ENCODE measurements around the gene POC5. TPM values are rescaled to one million over a fixed set of nuclear protein-coding genes. Genes with fewer than 3 reads are reported as not detected.

The POC5 gene
- total RNA-seq, 1 experiment from 2014 or later: 9.7 TPM

DNA sequence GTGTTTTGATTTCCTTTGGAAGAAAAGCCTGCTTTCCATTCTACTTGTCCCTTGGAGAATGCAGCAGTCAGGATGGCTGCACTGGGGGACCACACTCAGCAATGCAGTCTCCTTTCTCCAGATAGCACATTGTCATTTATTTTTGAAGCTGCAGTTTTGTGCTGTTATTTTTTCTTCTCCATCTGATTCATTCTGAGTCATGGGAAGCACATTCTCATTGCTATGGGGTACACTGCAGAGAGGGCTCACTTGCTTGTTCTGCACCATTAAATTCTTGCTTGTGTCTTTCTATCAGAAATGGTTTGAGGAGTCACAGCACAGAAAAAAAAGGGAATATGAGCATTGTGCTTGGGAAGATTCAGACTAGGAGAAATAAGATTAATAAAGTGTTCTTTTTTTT lies 39.7 kb upstream of the POC5 start:
- no peaks in the 10 kb centered on the region for H3F3A ChIP-seq (ENCODE audit: low read length, unreplicated experiment)
- POLR2A ChIA-PET (ENCODE audit: unreplicated experiment): no interaction called here
- TF ChIP-seq CTCF (conservative IDR thresholded peaks at IDR 0.05; ENCODE audit: low read depth, low read length) (no peak), EZH2phosphoT487 (IDR thresholded peaks at IDR 0.05; ENCODE audit: borderline replicate concordance, low read length) (no peak), EZH2 (IDR thresholded peaks at IDR 0.05; ENCODE audit: low read length, unreplicated experiment) (no peak)
- intact Hi-C loops (cut with micrococcal nuclease): no loop called here
- ATAC-seq: peak; percentile 27; the same call in 1 of the 2 replicates
- CTCF ChIA-PET: no interaction called here
- no peak overlapping the region for H3K4me2 ChIP-seq (ENCODE audit: low read length)
- no peaks in the 10 kb centered on the region for H3K79me2 ChIP-seq (ENCODE audit: low read length)
- no peak overlapping the region for H2AFZ ChIP-seq (ENCODE audit: low read length)
- peak; percentile 4 for DNase-seq
- H3K27me3 ChIP-seq (ENCODE audit: low read length): peaks cover 37% of the 10 kb centered on the region
- no peaks in the 10 kb centered on the region for H3K36me3 ChIP-seq (ENCODE audit: low read depth, low read length)
- H3K9me3 ChIP-seq (ENCODE audit: low read length): no peaks in the 10 kb centered on the region
- no peak overlapping the region for H3K27ac ChIP-seq (ENCODE audit: low read length)
- no peaks in the 10 kb centered on the region for H3K9me2 ChIP-seq (replicated peaks; ENCODE audit: low read length)
- BruUV-seq (replicated peaks): no TSS peak
- H3K9ac ChIP-seq (ENCODE audit: low read length): no peak overlapping the region
- no peak overlapping the region for H3K4me3 ChIP-seq (ENCODE audit: low read length)
- no peaks in the 10 kb centered on the region for H4K20me1 ChIP-seq (ENCODE audit: low read length)
- H3K4me1 ChIP-seq (ENCODE audit: insufficient read depth, low read length): no peaks in the 10 kb centered on the region

DNA sequence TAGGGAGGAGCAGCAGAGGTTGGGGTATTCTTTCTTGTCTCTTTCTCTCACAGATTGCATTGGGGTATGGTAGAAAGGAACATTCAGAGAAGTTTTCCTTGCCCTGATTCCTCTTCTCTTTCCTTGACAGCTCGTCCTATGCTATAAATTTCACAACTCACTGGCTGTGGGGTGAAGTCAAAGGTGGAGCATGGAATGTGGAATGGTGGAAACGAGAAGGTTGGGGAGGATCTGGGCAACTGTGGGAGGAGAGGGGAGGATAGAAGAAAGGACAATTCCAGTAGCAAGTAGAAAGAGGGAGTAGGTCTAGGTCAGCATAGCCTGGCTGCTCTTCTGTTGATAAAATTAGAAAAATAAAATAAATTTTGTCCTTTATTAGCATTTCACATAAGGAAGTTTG lies 39.0 kb upstream of the POC5 start:
- Histone ChIP-seq H3K36me3 (ENCODE audit: low read depth, low read length) (no peaks in the 10 kb centered on the region), H3K79me2 (ENCODE audit: low read length) (no peaks in the 10 kb centered on the region), H3K9me3 (ENCODE audit: low read length) (no peaks in the 10 kb centered on the region), H3K4me3 (ENCODE audit: low read length) (no peak overlapping the region), H2AFZ (ENCODE audit: low read length) (no peak overlapping the region), H3K27me3 (ENCODE audit: low read length) (peaks cover 43% of the 10 kb centered on the region), H3K9me2 (replicated peaks; ENCODE audit: low read length) (no peaks in the 10 kb centered on the region), H3K4me2 (ENCODE audit: low read length) (no peak overlapping the region), H3K4me1 (ENCODE audit: insufficient read depth, low read length) (no peaks in the 10 kb centered on the region), H4K20me1 (ENCODE audit: low read length) (no peaks in the 10 kb centered on the region), H3K27ac (ENCODE audit: low read length) (no peak overlapping the region), H3K9ac (ENCODE audit: low read length) (no peak overlapping the region), H3F3A (ENCODE audit: low read length, unreplicated experiment) (no peaks in the 10 kb centered on the region)
- POLR2A ChIA-PET (ENCODE audit: unreplicated experiment): no interaction called here
- ATAC-seq: no peak
- no peak for DNase-seq
- CTCF ChIA-PET: no interaction called here
- no peak for TF ChIP-seq EZH2phosphoT487 (IDR thresholded peaks at IDR 0.05; ENCODE audit: borderline replicate concordance, low read length)
- TF ChIP-seq CTCF (conservative IDR thresholded peaks at IDR 0.05; ENCODE audit: low read depth, low read length): no peak
- TF ChIP-seq EZH2 (IDR thresholded peaks at IDR 0.05; ENCODE audit: low read length, unreplicated experiment): no peak
- intact Hi-C loops (cut with micrococcal nuclease): no loop called here
- no TSS peak for BruUV-seq (replicated peaks)

GRCh38 chr5:75753182-75753581 lies 35.9 kb upstream of the POC5 start:
- intact Hi-C loops (cut with micrococcal nuclease): no loop called here
- Histone ChIP-seq H3K4me3 (ENCODE audit: low read length) (no peak overlapping the region), H3K9me2 (replicated peaks; ENCODE audit: low read length) (no peaks in the 10 kb centered on the region), H3K36me3 (ENCODE audit: low read depth, low read length) (no peaks in the 10 kb centered on the region), H3K79me2 (ENCODE audit: low read length) (no peaks in the 10 kb centered on the region), H3K27ac (ENCODE audit: low read length) (no peak overlapping the region), H3F3A (ENCODE audit: low read length, unreplicated experiment) (no peaks in the 10 kb centered on the region), H3K27me3 (ENCODE audit: low read length) (peaks cover 57% of the 10 kb centered on the region), H4K20me1 (ENCODE audit: low read length) (no peaks in the 10 kb centered on the region), H2AFZ (ENCODE audit: low read length) (no peak overlapping the region), H3K4me1 (ENCODE audit: insufficient read depth, low read length) (no peaks in the 10 kb centered on the region), H3K9ac (ENCODE audit: low read length) (no peak overlapping the region), H3K4me2 (ENCODE audit: low read length) (no peak overlapping the region), H3K9me3 (ENCODE audit: low read length) (no peaks in the 10 kb centered on the region)
- ChIA-PET POLR2A (ENCODE audit: unreplicated experiment) (no interaction called here), CTCF (no interaction called here)
- DNase-seq: no peak
- no peak for TF ChIP-seq EZH2phosphoT487 (IDR thresholded peaks at IDR 0.05; ENCODE audit: borderline replicate concordance, low read length)
- no peak for TF ChIP-seq EZH2 (IDR thresholded peaks at IDR 0.05; ENCODE audit: low read length, unreplicated experiment)
- TF ChIP-seq CTCF (conservative IDR thresholded peaks at IDR 0.05; ENCODE audit: low read depth, low read length): no peak
- BruUV-seq (replicated peaks): no TSS peak
- no peak for ATAC-seq

Data from PC-3 (cell line).